NAMALWA (cell line): ENCODE data around the gene ABCC8.

ENCODE experiments used
- DNase-seq: peaks from one replicate; pipeline ENCODE4 v3.0.0-alpha.2; 2015; ENCODE audit warnings: low spot score

The ABCC8 gene

GRCh38 chr11:17505146-17505545, 28.5 kb upstream of the ABCC8 start:
- DNase-seq, result no peak

- DNase-seq, result peak; percentile 77
These were observed 27.9 kb upstream of the ABCC8 start for GRCh38 chr11:17504330-17505107.

- DNase-seq, result no peak
These were observed 26.0 kb upstream of the ABCC8 start for GRCh38 chr11:17502630-17503029.

- no peak for DNase-seq
These were observed 24.0 kb upstream of the ABCC8 start for GRCh38 chr11:17500673-17501072.

GRCh38 chr11:17498475-17498874, 21.8 kb upstream of the ABCC8 start:
- DNase-seq, result no peak

GRCh38 chr11:17498058-17498457, 21.4 kb upstream of the ABCC8 start:
- peak; percentile 36 for DNase-seq

- no peak for DNase-seq
These were observed 19.8 kb upstream of the ABCC8 start for GRCh38 chr11:17496406-17496805.

GRCh38 chr11:17494019-17494418, 17.4 kb upstream of the ABCC8 start:
- no peak for DNase-seq

GRCh38 chr11:17490938-17491337, 14.3 kb upstream of the ABCC8 start:
- no peak for DNase-seq

GRCh38 chr11:17490232-17490631, 13.6 kb upstream of the ABCC8 start:
- no peak for DNase-seq

GRCh38 chr11:17489751-17490150, 13.1 kb upstream of the ABCC8 start:
- no peak for DNase-seq

GRCh38 chr11:17488563-17488962, 11.9 kb upstream of the ABCC8 start:
- DNase-seq, result no peak

- no peak for DNase-seq
These were observed 10.0 kb upstream of the ABCC8 start for GRCh38 chr11:17486646-17487045.

GRCh38 chr11:17483505-17483904, 6.9 kb upstream of the ABCC8 start:
- DNase-seq, result no peak

- no peak for DNase-seq
These were observed 5.3 kb upstream of the ABCC8 start for GRCh38 chr11:17481905-17482304.

GRCh38 chr11:17479284-17480214, 2.9 kb upstream of the ABCC8 start:
- DNase-seq, result no peak

GRCh38 chr11:17478070-17478469, 1.4 kb upstream of the ABCC8 start:
- DNase-seq, result no peak

- no peak for DNase-seq
These were observed 716 bp upstream of the ABCC8 start for GRCh38 chr11:17477361-17477760.

- no peak for DNase-seq
These were observed 364 bp upstream of the ABCC8 start for GRCh38 chr11:17477084-17477333.

GRCh38 chr11:17475666-17476316, 854 bp downstream of the ABCC8 start:
- DNase-seq, result no peak

GRCh38 chr11:17473071-17473744, 3.4 kb downstream of the ABCC8 start:
- no peak for DNase-seq

- no peak for DNase-seq
These were observed 4.2 kb downstream of the ABCC8 start for GRCh38 chr11:17472467-17472866.
